GM18951 (cell line): Measurements from ENCODE around the gene CDC23.
A peak's percentile ranks its signal among the peaks of the same experiment; 100 is the strongest.
"Not testable (repeated sequence)": the region's sequence is repeated elsewhere in the genome, so short reads cannot be mapped to it uniquely, and the experiment has no call there.

Experiments
- POLR2A ChIP-seq: IDR thresholded peaks from 4 replicates; pipeline ENCODE4 v1.6.1; 2011; ENCODE audit warnings: mild to moderate bottlenecking; ENCODE audit not compliant: insufficient read length, insufficient read depth; ENCODE audit errors: extremely low read depth
- in situ Hi-C: fragments of 300-500 bp; cut with MboI; formaldehyde crosslinking; loops from one replicate; pipeline ENCODE4 v1.12.0; 2022; ENCODE audit warnings: low sequenced_read_pairs, mixed read lengths, inconsistent platforms; ENCODE audit not compliant: unreplicated experiment

Gene CDC23

DNA sequence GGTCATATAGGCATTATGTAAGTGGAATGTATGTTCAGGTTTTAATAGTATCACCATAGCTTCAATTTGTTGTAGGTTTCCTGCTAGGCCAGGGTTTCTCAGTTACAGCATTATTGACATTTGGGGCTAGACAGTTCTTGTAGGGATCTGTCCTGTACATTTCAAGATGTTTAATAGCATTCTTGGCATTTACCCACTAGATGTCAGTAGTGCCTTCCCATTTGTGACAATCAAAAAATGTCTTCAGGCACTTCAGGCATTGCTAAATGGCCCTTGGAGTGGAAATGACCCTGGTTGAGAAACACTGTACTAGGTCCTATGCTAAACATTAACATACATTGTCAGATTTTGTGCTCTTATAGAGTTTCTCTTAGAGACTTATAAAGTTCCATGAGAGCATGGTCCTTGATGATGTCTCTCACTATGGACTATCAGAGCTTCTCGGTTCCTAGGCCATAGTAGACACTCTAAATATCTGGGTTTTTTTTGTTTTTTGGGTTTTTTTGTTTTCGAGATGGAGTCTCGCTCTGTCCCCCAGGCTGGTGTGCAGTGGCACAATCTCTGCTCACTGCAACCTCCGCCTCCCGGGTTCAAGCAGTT is 32.8 kb downstream of the CDC23 start:
- TF ChIP-seq POLR2A, result no peak
- in situ Hi-C loops, result no loop called here

- TF ChIP-seq POLR2A, result no peak
- in situ Hi-C loops, result no loop called here
These were observed 33.8 kb downstream of the CDC23 start for GRCh38 chr5:138179277-138179857.

DNA sequence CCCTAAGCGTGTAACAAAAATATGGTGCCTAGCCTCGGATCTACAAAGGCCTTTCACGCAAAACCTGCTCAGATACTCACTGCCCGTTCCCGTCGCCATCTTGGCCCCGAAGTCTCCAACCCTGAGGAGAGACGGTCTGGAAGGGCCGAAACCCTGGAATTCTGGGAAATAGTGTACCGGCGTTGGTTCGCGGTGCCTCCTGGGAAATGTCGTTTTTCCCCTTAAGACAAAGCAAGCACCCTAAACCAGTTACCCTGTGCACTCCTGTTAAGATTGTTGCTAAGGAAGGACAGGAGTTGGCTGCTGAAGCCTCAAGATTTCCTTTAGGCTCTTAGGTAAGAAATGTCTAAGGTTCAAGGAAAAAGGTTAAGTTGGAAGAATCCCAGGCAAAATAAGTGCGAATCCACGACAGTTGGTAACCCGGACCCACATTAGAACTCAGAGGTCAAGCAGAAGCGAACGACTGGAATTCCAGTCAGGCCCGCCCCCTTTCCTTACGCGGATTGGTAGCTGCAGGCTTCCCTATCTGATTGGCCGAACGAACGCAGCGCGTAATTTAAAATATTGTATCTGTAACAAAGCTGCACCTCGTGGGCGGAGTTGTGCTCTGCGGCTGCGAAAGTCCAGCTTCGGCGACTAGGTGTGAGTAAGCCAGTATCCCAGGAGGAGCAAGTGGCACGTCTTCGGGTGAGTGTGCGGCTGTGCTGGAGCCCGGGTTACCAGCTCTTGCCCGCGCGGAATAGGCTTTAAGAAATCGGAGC is 34.4 kb downstream of the CDC23 start, which contains the start of the genes BRD8 and KIF20A:
TSS of gene BRD8 (minus strand) at position 115 of the 761 bp plus-strand sequence. CDS start at position 99, 16 bp downstream.
TSS of gene KIF20A (plus strand) at position 597 of the 761 bp plus-strand sequence. CDS start 569 bp downstream, outside the sequence.
- in situ Hi-C loops, result no loop called here
- peak; percentile 79 for TF ChIP-seq POLR2A

GRCh38 chr5:138177941-138178515 is 35.1 kb downstream of the CDC23 start:
- TF ChIP-seq POLR2A, result no peak
- in situ Hi-C loops, result no loop called here

DNA sequence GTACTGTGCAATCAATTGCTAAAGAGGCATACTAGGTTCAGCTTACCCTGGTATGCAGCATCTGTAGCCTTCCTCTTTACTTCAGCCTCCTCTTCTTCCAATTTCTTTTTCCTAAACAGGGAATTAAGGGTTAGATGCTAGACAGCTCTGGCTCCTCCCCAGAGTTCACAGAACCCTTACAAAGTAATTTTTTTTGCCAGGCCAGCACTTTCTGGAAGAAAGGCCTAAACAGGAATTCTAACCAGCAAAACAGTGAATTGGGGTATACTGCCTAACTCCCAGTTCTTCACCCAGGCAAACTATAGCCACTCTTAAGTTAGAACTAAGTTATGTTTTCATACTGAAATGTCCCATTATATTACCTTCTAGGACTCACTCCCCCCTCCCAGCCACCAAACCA is 42.8 kb downstream of the CDC23 start:
- in situ Hi-C loops, result no loop called here

DNA sequence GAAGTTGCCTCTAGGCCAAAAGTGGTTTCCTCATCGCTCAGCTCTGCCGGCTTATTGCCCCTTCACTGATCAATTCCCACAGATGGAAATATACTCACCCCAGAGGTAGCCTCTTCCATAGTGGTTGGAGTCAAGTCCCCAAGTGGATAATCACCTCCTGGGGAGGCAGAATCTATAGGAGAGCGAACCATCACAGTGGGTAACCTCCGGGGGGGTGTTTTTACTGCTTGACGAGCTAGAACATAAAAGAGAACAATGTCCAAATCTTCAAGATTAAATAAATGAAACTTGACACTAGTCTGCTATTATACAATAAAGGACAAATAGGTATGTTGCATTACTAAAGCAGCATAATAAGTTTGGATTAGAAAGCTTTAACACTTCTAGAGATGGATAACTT is 44.0 kb downstream of the CDC23 start:
- in situ Hi-C loops, result no loop called here

More for the DNA sequence above, 42.8 kb downstream of the CDC23 start:
- TF ChIP-seq POLR2A, result no peak

GRCh38 chr5:138163721-138164120 is 49.4 kb downstream of the CDC23 start:
- in situ Hi-C loops, result no loop called here
- TF ChIP-seq POLR2A, result no peak

More for the DNA sequence above, 44.0 kb downstream of the CDC23 start:
- TF ChIP-seq POLR2A, result no peak

GRCh38 chr5:138160706-138161105 is 52.4 kb downstream of the CDC23 start:
- no peak for TF ChIP-seq POLR2A
- in situ Hi-C loops, result no loop called here

GRCh38 chr5:138159666-138160065 is 53.5 kb downstream of the CDC23 start:
- no peak for TF ChIP-seq POLR2A
- in situ Hi-C loops, result no loop called here

DNA sequence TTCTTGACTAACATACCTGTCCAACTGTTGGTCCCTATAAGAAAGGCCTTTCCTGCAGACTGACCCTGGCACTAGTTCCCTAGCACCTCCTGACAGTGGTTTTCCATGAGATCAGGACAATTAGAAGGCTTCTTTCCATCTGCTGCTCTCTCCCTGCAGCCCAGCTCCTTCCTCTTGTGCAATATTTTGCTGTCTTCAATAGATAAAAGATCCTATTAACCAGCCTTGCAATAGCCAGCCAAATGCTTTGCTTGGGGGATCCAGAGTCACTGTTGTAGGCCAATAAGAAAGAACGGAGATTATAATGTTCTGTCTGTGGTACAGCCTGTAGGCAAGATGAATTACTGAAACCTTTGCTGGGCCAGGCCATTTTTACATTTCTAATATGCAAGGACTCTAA is 55.5 kb downstream of the CDC23 start:
- TF ChIP-seq POLR2A, result no peak
- in situ Hi-C loops, result no loop called here

DNA sequence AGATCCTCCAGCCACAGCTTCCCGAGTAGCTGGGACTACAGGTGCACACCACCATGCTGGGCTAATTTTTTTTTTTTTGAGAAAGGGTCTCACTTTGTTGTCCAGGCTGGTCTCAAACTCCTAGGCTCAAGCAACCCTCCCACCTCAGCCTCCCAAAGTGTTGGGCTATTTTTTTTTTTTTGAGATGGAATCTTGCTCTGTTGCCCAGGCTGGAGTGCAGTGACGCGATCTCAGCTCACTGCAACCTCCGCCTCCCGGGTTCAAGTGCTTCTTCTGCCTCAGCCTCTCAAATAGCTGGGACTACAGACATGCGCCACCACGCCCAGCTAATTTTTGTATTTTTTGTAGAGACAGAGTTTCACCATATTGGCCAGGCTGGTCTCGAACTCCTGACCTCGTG is 57.1 kb downstream of the CDC23 start:
- in situ Hi-C loops, result not testable (repeated sequence)

GRCh38 chr5:138149530-138149929 is 63.6 kb downstream of the CDC23 start:
- in situ Hi-C loops, result no loop called here
- TF ChIP-seq POLR2A, result no peak

DNA sequence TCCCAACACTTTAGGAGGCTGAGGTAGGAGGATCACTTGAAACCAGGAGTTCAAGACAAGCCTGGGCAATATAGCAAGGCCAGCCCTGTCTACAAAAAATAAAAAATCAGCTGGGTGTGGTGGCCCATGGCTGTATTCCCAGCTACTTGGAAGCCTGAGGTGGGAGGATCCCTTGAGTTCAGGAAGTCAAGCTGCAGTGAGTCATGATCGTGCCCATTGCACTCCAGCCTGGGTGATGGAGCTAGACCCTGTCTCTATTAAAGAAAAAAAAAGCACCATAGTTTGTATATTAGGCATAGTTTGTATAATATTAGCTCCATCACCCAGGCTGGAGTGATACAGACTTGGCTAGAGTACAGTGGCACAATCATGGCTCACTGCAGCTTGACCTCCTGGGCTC is 64.3 kb downstream of the CDC23 start:
- TF ChIP-seq POLR2A, result no peak
- in situ Hi-C loops, result no loop called here

DNA sequence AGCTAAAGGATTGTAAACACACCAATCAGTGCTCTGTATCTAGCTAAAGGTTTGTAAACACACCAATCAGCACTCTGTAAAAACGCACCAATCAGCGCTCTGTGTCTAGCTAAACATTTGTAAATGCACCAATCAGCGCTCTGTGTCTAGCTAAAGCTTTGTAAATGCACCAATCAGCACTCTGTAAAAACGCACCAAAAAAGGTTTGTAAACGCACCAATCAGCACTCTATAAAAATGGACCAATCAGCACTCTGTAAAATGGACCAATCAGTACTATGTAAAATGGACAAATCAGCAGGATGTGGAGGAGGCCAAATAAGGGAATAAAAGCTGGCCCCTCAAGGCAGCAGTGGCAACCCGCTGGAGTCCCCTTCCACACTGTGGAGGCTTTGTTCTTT is 69.5 kb downstream of the CDC23 start:
- in situ Hi-C loops, result not testable (repeated sequence)

- TF ChIP-seq POLR2A, result no peak
- in situ Hi-C loops, result no loop called here
These were observed 71.4 kb downstream of the CDC23 start for GRCh38 chr5:138141734-138142133.
